ENCODE data around the gene MPO.

The MPO gene

GRCh38 chr17:58280480-58281217 lies at the start of gene MPO:
Gene MPO (minus strand): TSS chr17:58280935. CDS start chr17:58280758, 177 bp downstream.
- DNase-seq (ENCODE audit: low read depth) = no peak

GRCh38 chr17:58329810-58330537 lies 49.2 kb upstream of the MPO start:
- no peak for DNase-seq (ENCODE audit: low read depth)

- DNase-seq (ENCODE audit: low read depth) = no peak
Observed at GRCh38 chr17:58329035-58329809, 48.5 kb upstream of the MPO start.

GRCh38 chr17:58328195-58329034 lies 47.7 kb upstream of the MPO start, which contains the start of gene TSPOAP1:
Gene TSPOAP1 (minus strand): TSS chr17:58328795. CDS start chr17:58327920, 875 bp downstream.
- no peak for DNase-seq (ENCODE audit: low read depth)

- no peak for DNase-seq (ENCODE audit: low read depth)
Observed at GRCh38 chr17:58327363-58328194, 46.8 kb upstream of the MPO start.

- DNase-seq (ENCODE audit: low read depth) = no peak
Observed at GRCh38 chr17:58326609-58327362, 46.1 kb upstream of the MPO start.

GRCh38 chr17:58325976-58326468 lies 45.3 kb upstream of the MPO start:
- DNase-seq (ENCODE audit: low read depth) = no peak

GRCh38 chr17:58325289-58325726 lies 44.6 kb upstream of the MPO start:
- no peak for DNase-seq (ENCODE audit: low read depth)

GRCh38 chr17:58324409-58325288 lies 43.9 kb upstream of the MPO start:
- DNase-seq (ENCODE audit: low read depth) = peak; percentile 16

- no peak for DNase-seq (ENCODE audit: low read depth)
Observed at GRCh38 chr17:58324056-58324408, 43.3 kb upstream of the MPO start.

- no peak for DNase-seq (ENCODE audit: low read depth)
Observed at GRCh38 chr17:58323366-58324055, 42.8 kb upstream of the MPO start.

GRCh38 chr17:58322581-58323185 lies 41.9 kb upstream of the MPO start:
- DNase-seq (ENCODE audit: low read depth) = no peak

- DNase-seq (ENCODE audit: low read depth) = no peak
Observed at GRCh38 chr17:58321571-58322525, 41.1 kb upstream of the MPO start.

GRCh38 chr17:58320570-58321323 lies 40.0 kb upstream of the MPO start:
- DNase-seq (ENCODE audit: low read depth) = no peak

GRCh38 chr17:58320163-58320558 lies 39.4 kb upstream of the MPO start:
- no peak for DNase-seq (ENCODE audit: low read depth)
